Kidney epithelial cell (primary cell): Measurements from ENCODE around the gene ERC2. TPM values are rescaled to one million over a fixed set of nuclear protein-coding genes. Genes with fewer than 3 reads are reported as not detected.

ENCODE experiments used
- DNase-seq: peaks from one replicate; pipeline ENCODE4 v3.0.0-alpha.2; 2010; ENCODE audit warnings: low read depth
- H3K27me3 ChIP-seq: 2 replicates; pipeline ENCODE4 v1.6.0; 2011; ENCODE audit warnings: low read length; ENCODE audit not compliant: control insufficient read depth, insufficient read depth
- H3K36me3 ChIP-seq: 2 replicates; pipeline ENCODE4 v1.5.1; 2011; ENCODE audit warnings: low read length; ENCODE audit not compliant: control insufficient read depth, insufficient read depth
- H3K4me3 ChIP-seq: 2 replicates; pipeline ENCODE4 v1.5.1; 2011; ENCODE audit warnings: low read depth, mild to moderate bottlenecking, control low read depth, low read length
- total RNA-seq: library from RNA; depleted of rRNA; stranded (reverse); fragments of >200 nt; gene quantifications from 2 replicates; pipeline ENCODE4 v1.2.3, GENCODE V29; 2015
- TF ChIP-seq, protein P1 (sequence below): IDR thresholded peaks from 2 replicates; pipeline ENCODE4 v1.5.1; 2011; ENCODE audit warnings: mild to moderate bottlenecking, moderate library complexity, low read length, control low read depth, inconsistent platforms; ENCODE audit not compliant: insufficient read depth, poor library complexity, severe bottlenecking

ERC2 gene
- total RNA-seq, 1 donor from 2014 or later = 17.0 TPM

DNA sequence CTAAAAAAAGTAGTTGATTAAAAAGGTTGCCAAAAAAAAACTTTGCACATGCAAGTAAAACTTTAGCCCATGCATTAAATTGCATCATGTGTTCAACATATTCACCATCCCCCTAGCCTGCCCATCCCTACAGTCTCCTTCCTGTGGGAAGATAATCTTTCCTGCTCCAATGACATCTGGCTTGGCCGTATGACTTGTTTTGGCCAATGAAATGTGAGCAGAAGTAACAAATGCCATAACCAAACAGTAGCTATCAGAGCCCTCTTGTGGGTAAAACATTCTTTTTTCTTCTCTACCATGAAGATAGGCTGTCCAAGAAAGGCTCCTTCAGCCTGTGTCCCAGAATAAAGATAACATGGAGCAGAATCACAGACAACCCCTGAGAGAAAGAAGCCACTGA lies 15.3 kb downstream of the ERC2 start:
- TF ChIP-seq, protein P1, sequence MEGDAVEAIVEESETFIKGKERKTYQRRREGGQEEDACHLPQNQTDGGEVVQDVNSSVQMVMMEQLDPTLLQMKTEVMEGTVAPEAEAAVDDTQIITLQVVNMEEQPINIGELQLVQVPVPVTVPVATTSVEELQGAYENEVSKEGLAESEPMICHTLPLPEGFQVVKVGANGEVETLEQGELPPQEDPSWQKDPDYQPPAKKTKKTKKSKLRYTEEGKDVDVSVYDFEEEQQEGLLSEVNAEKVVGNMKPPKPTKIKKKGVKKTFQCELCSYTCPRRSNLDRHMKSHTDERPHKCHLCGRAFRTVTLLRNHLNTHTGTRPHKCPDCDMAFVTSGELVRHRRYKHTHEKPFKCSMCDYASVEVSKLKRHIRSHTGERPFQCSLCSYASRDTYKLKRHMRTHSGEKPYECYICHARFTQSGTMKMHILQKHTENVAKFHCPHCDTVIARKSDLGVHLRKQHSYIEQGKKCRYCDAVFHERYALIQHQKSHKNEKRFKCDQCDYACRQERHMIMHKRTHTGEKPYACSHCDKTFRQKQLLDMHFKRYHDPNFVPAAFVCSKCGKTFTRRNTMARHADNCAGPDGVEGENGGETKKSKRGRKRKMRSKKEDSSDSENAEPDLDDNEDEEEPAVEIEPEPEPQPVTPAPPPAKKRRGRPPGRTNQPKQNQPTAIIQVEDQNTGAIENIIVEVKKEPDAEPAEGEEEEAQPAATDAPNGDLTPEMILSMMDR = no peak
- no peak for DNase-seq
- no peaks in the 10 kb centered on the region for H3K36me3 ChIP-seq
- H3K4me3 ChIP-seq = no peak overlapping the region
- no peaks in the 10 kb centered on the region for H3K27me3 ChIP-seq

DNA sequence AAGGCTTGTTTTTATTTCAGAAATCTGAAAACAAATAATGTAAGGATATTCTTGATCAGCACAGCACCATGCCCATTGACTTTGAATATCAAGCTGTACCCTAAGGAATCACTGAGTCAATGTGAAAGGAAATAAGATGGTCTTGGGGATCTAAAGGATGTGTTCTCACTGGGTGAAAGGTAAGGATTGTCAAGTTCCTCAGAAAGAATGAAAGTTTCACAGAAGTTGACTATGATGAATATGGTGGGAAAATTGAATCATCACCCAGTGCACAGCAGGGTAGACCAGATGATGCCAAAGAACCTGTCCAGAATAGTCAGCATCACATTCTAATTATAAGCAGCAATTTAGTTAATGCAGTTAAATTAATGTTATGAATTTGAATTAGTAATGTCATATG lies 16.2 kb downstream of the ERC2 start:
- TF ChIP-seq, protein P1 = no peak
- no peak for DNase-seq
- Histone ChIP-seq H3K36me3 (no peaks in the 10 kb centered on the region), H3K4me3 (no peak overlapping the region), H3K27me3 (no peaks in the 10 kb centered on the region)

DNA sequence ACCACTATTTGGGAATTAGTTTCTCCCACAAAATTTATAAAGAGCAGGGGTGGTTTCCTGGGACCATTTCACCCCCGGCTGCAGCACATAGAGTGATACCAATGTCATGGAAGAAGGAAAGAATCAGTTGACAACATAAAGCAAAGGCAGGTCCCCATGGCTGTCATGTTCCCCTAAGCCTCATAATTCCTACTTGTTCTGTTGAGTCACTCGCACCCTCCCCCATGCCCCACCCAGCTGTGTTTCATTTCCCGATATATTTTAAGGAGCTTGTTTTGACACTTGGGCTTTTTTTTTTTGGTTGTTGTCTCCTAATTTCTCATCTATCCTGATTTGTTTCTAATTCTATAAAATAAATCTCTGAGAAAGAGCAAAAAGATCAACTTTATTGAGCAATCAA lies 24.9 kb downstream of the ERC2 start:
- Histone ChIP-seq H3K4me3 (no peak overlapping the region), H3K27me3 (no peaks in the 10 kb centered on the region), H3K36me3 (no peaks in the 10 kb centered on the region)
- DNase-seq = no peak
- TF ChIP-seq, protein P1 = no peak

DNA sequence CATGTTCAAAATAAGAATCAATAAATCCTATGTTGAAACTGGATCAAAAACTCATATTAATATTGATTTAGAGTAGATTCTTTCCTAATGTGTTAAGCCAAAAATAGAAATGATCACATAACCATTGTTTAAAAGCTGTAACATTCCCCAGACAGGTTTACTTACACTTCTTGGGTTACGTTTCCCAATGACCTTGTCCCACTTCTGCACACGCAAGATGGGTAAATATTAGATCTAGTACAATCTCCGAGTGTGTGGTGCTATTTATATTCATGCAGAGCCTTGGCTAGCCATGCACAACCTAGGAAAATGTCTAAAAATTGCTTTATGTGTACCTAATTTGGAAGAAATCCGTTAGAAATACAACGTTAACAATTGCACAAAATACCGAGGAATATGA lies 39.6 kb downstream of the ERC2 start:
- Histone ChIP-seq H3K4me3 (no peak overlapping the region), H3K36me3 (no peaks in the 10 kb centered on the region), H3K27me3 (no peaks in the 10 kb centered on the region)
- DNase-seq = no peak
- TF ChIP-seq, protein P1 = no peak

DNA sequence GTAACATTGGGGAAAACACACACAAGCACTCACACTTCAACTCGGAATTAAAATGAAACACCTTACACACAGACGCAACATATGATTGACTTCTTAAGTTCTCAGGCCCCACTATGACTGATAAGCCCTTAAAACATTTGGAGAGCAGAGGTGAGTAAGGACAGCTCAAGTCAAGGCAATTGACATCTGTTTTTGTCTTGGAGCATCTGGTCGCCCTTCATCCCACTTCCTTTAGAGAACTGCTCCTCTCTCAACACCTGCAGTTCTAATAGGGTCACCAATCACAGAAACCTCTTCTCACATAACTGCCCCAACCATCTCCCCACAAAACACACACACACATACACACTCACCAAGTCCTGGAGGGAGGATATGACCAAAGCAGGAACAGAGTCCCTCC lies 43.4 kb downstream of the ERC2 start:
- Histone ChIP-seq H3K36me3 (no peaks in the 10 kb centered on the region), H3K27me3 (no peaks in the 10 kb centered on the region), H3K4me3 (no peak overlapping the region)
- no peak for DNase-seq
- TF ChIP-seq, protein P1 = no peak

DNA sequence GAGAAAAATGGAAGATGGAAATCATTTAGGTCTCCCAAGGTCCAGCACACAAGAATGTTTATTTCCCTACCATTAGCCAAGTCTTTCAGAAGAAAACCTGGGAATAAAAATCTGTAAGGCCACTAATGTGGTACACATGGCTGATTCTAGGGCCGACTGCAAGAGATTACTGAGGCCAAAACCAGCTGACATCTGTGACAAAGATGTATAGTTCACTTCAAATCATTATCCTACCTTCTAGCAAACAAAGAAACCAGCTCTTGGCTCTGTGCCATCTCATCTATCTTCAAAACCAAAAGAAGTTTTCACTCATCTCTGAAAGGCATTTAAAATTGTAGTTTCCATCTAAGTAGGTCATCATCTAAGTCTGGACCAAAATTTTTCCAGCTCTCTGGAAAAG lies 43.9 kb downstream of the ERC2 start:
- Histone ChIP-seq H3K4me3 (no peak overlapping the region), H3K27me3 (no peaks in the 10 kb centered on the region), H3K36me3 (no peaks in the 10 kb centered on the region)
- no peak for DNase-seq
- TF ChIP-seq, protein P1 = no peak
